ENCODE data around the gene MAP4K5. TPM values are rescaled to one million over a fixed set of nuclear protein-coding genes. Genes with fewer than 3 reads are reported as not detected.

Gene MAP4K5
- total RNA-seq, 1 experiment from 2014 or later = 42.7 TPM

GRCh38 chr14:50387548-50387947, 144.8 kb downstream of the MAP4K5 start:
- no peak overlapping the region for H2BK120ac ChIP-seq (ENCODE audit: low read depth, low read length, poor library complexity, severe bottlenecking)
- no peak overlapping the region for H3K14ac ChIP-seq (ENCODE audit: insufficient read depth, low read length)
- no peak overlapping the region for H3K9ac ChIP-seq (ENCODE audit: extremely low read depth, insufficient read length, low read length)
- no peaks in the 10 kb centered on the region for H3K79me2 ChIP-seq (ENCODE audit: insufficient read depth, low read length)
- Mint-ChIP-seq H3K27me3 (ENCODE audit: low read depth) (no peaks in the 10 kb centered on the region), H3K27ac (no peak overlapping the region), H3K36me3 (ENCODE audit: insufficient read depth in 1 of 3, low read depth in 3 of 3) (no peaks in the 10 kb centered on the region), H3K9me3 (no peaks in the 10 kb centered on the region), H3K4me3 (no peak overlapping the region), H3K4me1 (peaks cover 8 to 10% of the 10 kb centered on the region in 2 experiments)
- no peaks in the 10 kb centered on the region for H3K4me1 ChIP-seq (ENCODE audit: insufficient read depth, low read length)
- no peak overlapping the region for H3K23ac ChIP-seq (ENCODE audit: insufficient read length, low read depth, low read length)
- H2AFZ ChIP-seq (ENCODE audit: low read length) = no peak overlapping the region
- no peaks in the 10 kb centered on the region for H3K23me2 ChIP-seq (ENCODE audit: insufficient read length, low read depth, low read length, poor library complexity, severe bottlenecking)
- no peak overlapping the region for H2BK20ac ChIP-seq (ENCODE audit: low read depth, low read length, poor library complexity, severe bottlenecking)
- DNase-seq = no peak
- H3K18ac ChIP-seq (ENCODE audit: insufficient read length, low read depth, low read length) = no peak overlapping the region
- no peak overlapping the region for H2BK15ac ChIP-seq (ENCODE audit: low read depth, low read length)
- H4K8ac ChIP-seq (replicated peaks; ENCODE audit: insufficient read length, low read depth, low read length) = no peak overlapping the region
- H3K4me2 ChIP-seq (ENCODE audit: insufficient read depth, insufficient read length, low read length) = no peak overlapping the region
- no peaks in the 10 kb centered on the region for H3K79me1 ChIP-seq (ENCODE audit: insufficient read depth, low read depth, low read length, poor library complexity, severe bottlenecking)
- no peak overlapping the region for H3T11ph ChIP-seq (ENCODE audit: low read length)
- H4K91ac ChIP-seq (ENCODE audit: insufficient read length, low read depth, low read length) = no peak overlapping the region
- H3K9me3 ChIP-seq (ENCODE audit: control insufficient read depth, low read depth, low read length) = no peaks in the 10 kb centered on the region
- no peak overlapping the region for H2AK5ac ChIP-seq (ENCODE audit: insufficient read length, low read length)
- H3K4ac ChIP-seq (ENCODE audit: low read depth, low read length) = no peak overlapping the region
- no peak overlapping the region for H3K27ac ChIP-seq (ENCODE audit: insufficient read length, low read depth, low read length)
- no peak overlapping the region for H3K56ac ChIP-seq (ENCODE audit: insufficient read length, low read depth, low read length)
- no peaks in the 10 kb centered on the region for H4K20me1 ChIP-seq (ENCODE audit: control insufficient read depth, insufficient read depth, insufficient read length)
- TF ChIP-seq CTCF (conservative IDR thresholded peaks at IDR 0.05) = no peak
- H4K5ac ChIP-seq (ENCODE audit: insufficient read length, low read depth, low read length) = no peak overlapping the region
- no peak overlapping the region for H2BK12ac ChIP-seq (ENCODE audit: insufficient read length, low read depth, low read length)
- no peaks in the 10 kb centered on the region for H3K27me3 ChIP-seq (ENCODE audit: insufficient read depth, low read length)
- no CpG with 5 or more reads among the region's 1 CpG for WGBS (ENCODE audit: extremely low coverage, insufficient read length, low lambda C conversion rate)
- no peak overlapping the region for H2BK5ac ChIP-seq (ENCODE audit: insufficient read length, low read length)

Data from H9 (cell line).